ENCODE results near the gene KCNH6.

DNA sequence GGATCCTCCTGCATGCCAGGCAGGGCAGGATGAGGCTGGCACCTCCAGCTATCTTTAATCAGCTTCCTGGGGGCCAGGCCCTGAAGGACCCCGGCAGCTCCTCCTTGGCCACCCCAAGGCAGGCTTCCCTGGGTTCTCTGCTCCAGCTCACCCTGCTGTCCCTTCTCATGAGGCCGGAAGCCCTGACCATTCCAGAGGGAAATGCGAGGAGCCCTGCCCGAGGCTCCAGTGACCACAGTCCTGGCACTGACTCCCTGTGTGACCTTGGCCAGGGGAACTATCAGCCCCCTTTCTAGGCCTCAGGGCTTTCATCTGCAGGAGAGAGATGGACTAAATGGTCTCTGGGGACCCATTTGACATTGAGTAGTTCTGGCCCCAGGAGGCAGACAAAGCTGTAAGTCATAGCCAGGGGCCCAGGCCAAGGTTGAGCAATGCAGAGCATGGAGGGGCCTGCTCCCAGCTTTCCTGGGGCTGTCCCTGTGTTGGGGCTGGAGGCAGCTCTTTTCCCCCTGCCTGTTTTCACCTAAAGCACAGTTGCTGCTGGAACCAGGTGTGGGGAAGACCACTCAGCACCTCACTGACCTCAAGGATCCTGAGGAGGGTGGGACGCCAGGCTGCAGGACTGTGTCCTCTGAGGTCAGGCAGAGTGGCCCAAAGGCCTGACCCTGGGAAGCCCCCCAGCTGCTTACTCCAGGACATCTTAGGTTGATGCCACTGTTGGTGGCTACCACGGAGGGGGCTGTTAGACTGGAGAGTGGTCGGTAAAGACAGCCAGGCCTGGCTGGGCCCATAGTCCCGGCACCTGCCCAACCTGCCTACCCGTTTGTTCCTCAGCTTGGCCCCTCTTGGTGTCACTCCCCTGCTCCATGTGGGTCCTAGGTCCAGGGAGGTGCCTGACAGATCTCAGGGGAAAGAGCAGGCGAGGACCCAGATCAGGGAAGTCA lies 8.1 kb downstream of the KCNH6 start:
- TF ChIP-seq, protein P1, sequence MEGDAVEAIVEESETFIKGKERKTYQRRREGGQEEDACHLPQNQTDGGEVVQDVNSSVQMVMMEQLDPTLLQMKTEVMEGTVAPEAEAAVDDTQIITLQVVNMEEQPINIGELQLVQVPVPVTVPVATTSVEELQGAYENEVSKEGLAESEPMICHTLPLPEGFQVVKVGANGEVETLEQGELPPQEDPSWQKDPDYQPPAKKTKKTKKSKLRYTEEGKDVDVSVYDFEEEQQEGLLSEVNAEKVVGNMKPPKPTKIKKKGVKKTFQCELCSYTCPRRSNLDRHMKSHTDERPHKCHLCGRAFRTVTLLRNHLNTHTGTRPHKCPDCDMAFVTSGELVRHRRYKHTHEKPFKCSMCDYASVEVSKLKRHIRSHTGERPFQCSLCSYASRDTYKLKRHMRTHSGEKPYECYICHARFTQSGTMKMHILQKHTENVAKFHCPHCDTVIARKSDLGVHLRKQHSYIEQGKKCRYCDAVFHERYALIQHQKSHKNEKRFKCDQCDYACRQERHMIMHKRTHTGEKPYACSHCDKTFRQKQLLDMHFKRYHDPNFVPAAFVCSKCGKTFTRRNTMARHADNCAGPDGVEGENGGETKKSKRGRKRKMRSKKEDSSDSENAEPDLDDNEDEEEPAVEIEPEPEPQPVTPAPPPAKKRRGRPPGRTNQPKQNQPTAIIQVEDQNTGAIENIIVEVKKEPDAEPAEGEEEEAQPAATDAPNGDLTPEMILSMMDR (IDR thresholded peaks at IDR 0.05) = no peak
- TF ChIP-seq POLR2A (IDR thresholded peaks at IDR 0.05) = no peak
